Transverse colon (tissue), 4 donors: ENCODE results near the gene SLC30A5. TPM values are rescaled to one million over a fixed set of nuclear protein-coding genes. Genes with fewer than 3 reads are reported as not detected.
"Not testable (repeated sequence)": the region's sequence is repeated elsewhere in the genome, so short reads cannot be mapped to it uniquely, and the experiment has no call there.

ENCODE experiments used
- DNase-seq: peaks from one replicate; pipeline ENCODE4 v3.0.0-alpha.2; 2019
- H3K27ac ChIP-seq, 4 donors: fragments of 200-600 bp; sonication (generic); 2 replicates each; pipeline ENCODE4 v1.5.1; 2016 to 2018; ENCODE audit warnings: inconsistent platforms in 4 of 4
- H3K27me3 ChIP-seq: fragments of 200-600 bp; sonication (generic); 2 replicates; pipeline ENCODE4 v1.5.1; 2017; ENCODE audit warnings: inconsistent platforms
- H3K36me3 ChIP-seq, 4 donors: fragments of 200-600 bp; sonication (generic); 2 replicates each; pipeline ENCODE4 v1.5.1; 2017 to 2019; ENCODE audit warnings: inconsistent platforms in 4 of 4
- H3K4me1 ChIP-seq, 4 donors: fragments of 200-600 bp; sonication (generic); 2 replicates each; pipeline ENCODE4 v1.5.1; 2017 to 2020; ENCODE audit warnings: inconsistent platforms in 4 of 4
- H3K4me3 ChIP-seq, 4 donors: fragments of 200-600 bp; sonication (generic); 1 replicate in 1 of 4; 2 replicates in 3 of 4; pipeline versions ENCODE4 v1.5.1 to v1.6.1; 2017 to 2019; ENCODE audit warnings: inconsistent platforms in 4 of 4
- H3K9me3 ChIP-seq, 2 donors: fragments of 200-600 bp; sonication (generic); 2 replicates each; pipeline ENCODE4 v1.5.1; 2017 to 2019; ENCODE audit warnings: inconsistent platforms in 2 of 2
- EP300 ChIP-seq: sonication (generic); formaldehyde crosslinking; IDR thresholded peaks from one replicate; pipeline ENCODE4 v1.6.1; 2017; ENCODE audit warnings: antibody characterized with exemption, low read depth
- POLR2A ChIP-seq: fragments of 450-650 bp; IDR thresholded peaks from one replicate; pipeline ENCODE4 v1.6.1; 2016; ENCODE audit warnings: antibody characterized with exemption, mild to moderate bottlenecking, moderate library complexity
- POLR2AphosphoS5 ChIP-seq, 3 donors: sonication (generic); formaldehyde crosslinking; IDR thresholded peaks; one replicate each; pipeline ENCODE4 v1.6.1; 2016; ENCODE audit warnings: antibody characterized with exemption in 3 of 3
- WGBS, 2 donors: methylation state at CpG; one replicate each; pipeline ENCODE4 v1.1.5; 2018; ENCODE audit warnings: low coverage in 1 of 2; 5-methylcytosine and 5-hydroxymethylcytosine counted together
- in situ Hi-C, 4 donors: fragments of 200-750 bp; cut with MboI; loops; one replicate each; pipeline versions ENCODE4 v1.15.0 to v1.15.1; 2017; ENCODE audit warnings: low sequenced_read_pairs in 3 of 4, low pct_ligation_motif_present in 1 of 4, low pct_unique_long_range_greater_than_20kb in 1 of 4
- intact Hi-C: fragments of 100-400 bp; cut with DNase I; formaldehyde crosslinking; loops from one replicate; pipeline ENCODE4 v1.15.1; 2023; ENCODE audit warnings: low total_unique reads
- total RNA-seq, 4 donors: library from RNA; depleted of rRNA; stranded (reverse); fragments of >200 nt; gene quantifications; one replicate each; pipeline ENCODE4 v1.1.0, GENCODE V29; 2016
- TF ChIP-seq, protein P1 (sequence below), 5 experiments: fragments of 200-600 bp in 3 of 5; fragments of 450-650 bp in 2 of 5; sonication (generic) in 3 of 5; IDR thresholded peaks; 1 replicate in 2 of 5; 2 replicates in 3 of 5; pipeline ENCODE4 v1.5.1; 2016 to 2017; ENCODE audit warnings: antibody characterized with exemption in 5 of 5, inconsistent platforms in 3 of 5, mild to moderate bottlenecking in 2 of 5, moderate library complexity in 1 of 5

SLC30A5 gene
- total RNA-seq, 4 donors from 2014 or later, result 22.3 to 69.9 (median 41.9) TPM

DNA sequence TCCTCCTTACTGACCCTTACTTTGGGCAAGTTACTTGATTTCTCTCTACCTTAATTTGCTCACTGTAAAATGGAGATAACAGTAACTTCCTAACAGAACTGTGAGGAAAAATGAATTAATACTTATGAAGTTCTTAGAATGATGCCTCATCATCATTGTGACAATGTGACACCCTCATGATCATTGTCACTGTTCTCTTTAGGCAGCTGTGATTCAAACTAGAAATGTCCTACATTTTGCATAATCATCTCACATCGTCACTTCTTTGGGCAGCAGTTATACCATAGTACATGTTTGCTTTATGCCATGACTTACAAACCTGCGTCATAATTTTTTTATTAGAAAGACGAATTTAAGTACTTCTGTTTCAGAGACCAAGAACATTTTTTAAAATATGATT lies 9.7 kb downstream of the SLC30A5 start:
- 89% methylated on average over 3 of the region's 3 CpGs for WGBS, 2 donors
- in situ Hi-C loops, result no loop called here
- DNase-seq, result no peak
- H3K9me3 ChIP-seq, result no peaks in the 10 kb centered on the region
- H3K4me1 ChIP-seq, result no peaks in the 10 kb centered on the region
- peaks cover 0 to 47% (median 19%) of the 10 kb centered on the region in 4 donors for H3K36me3 ChIP-seq
- no peak overlapping the region for H3K4me3 ChIP-seq
- H3K27ac ChIP-seq, result no peak overlapping the region
- no peaks in the 10 kb centered on the region for H3K27me3 ChIP-seq
- intact Hi-C loops, result no loop called here
- TF ChIP-seq, protein P1, sequence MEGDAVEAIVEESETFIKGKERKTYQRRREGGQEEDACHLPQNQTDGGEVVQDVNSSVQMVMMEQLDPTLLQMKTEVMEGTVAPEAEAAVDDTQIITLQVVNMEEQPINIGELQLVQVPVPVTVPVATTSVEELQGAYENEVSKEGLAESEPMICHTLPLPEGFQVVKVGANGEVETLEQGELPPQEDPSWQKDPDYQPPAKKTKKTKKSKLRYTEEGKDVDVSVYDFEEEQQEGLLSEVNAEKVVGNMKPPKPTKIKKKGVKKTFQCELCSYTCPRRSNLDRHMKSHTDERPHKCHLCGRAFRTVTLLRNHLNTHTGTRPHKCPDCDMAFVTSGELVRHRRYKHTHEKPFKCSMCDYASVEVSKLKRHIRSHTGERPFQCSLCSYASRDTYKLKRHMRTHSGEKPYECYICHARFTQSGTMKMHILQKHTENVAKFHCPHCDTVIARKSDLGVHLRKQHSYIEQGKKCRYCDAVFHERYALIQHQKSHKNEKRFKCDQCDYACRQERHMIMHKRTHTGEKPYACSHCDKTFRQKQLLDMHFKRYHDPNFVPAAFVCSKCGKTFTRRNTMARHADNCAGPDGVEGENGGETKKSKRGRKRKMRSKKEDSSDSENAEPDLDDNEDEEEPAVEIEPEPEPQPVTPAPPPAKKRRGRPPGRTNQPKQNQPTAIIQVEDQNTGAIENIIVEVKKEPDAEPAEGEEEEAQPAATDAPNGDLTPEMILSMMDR (IDR thresholded peaks at IDR 0.05), result no peak
- TF ChIP-seq EP300, result no peak
- no peak for TF ChIP-seq POLR2A
- no peak for TF ChIP-seq POLR2AphosphoS5 (IDR thresholded peaks at IDR 0.05)

DNA sequence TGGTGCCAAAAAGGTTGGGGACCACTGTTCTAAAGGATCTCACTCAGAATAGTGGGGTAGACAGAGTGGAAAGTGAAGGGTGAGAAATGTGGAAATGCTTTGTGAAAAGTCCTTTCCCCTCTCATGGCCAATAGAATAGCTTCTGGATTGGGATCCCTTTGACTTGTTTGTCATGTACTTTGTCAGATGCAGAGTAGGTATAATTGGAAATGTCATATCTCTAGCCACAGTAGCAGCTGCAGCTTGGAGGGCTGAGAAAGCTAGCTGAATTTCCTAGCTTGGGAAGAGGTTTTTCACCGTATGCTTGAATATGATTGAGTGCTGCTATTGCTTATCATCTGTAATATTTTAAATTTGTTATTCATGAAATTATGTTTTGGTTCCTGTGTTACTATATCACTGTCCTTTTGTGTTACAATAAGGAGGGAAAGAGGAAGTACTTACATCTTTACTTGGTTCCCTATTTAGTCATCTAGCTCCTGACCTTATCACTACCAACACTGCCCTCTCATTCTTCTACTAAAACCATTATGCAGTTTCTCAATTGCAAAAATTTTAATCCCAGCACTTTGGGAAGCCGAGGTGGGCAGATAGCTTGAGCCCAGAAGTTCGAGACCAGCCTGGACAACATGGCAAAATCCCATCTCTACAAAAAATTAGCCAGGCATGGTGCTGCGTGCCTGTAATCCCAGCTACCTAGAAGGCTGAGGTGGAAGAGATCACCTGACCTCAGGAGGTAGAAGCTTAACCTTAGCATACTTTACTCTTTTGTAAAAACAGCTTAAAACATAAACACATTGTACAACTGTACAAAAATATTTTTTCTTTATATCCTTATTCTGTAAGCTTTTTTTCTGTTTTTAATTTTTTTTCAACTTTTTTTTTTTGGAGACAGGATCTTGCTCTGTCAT lies 12.4 kb downstream of the SLC30A5 start:
- no peak for DNase-seq
- H3K4me1 ChIP-seq, result no peaks in the 10 kb centered on the region
- in situ Hi-C loops, result no loop called here
- intact Hi-C loops, result no loop called here
- H3K36me3 ChIP-seq, result peaks cover 0 to 60% (median 26%) of the 10 kb centered on the region in 4 donors
- TF ChIP-seq, protein P1 (IDR thresholded peaks at IDR 0.05), result no peak
- TF ChIP-seq EP300, result no peak
- TF ChIP-seq POLR2A, result no peak
- no peak for TF ChIP-seq POLR2AphosphoS5 (IDR thresholded peaks at IDR 0.05)
- no peaks in the 10 kb centered on the region for H3K9me3 ChIP-seq
- H3K4me3 ChIP-seq, result no peak overlapping the region
- WGBS, 2 donors, result 77 to 81% methylated on average over 4 of the region's 4 CpGs
- no peaks in the 10 kb centered on the region for H3K27me3 ChIP-seq
- H3K27ac ChIP-seq, result no peak overlapping the region

DNA sequence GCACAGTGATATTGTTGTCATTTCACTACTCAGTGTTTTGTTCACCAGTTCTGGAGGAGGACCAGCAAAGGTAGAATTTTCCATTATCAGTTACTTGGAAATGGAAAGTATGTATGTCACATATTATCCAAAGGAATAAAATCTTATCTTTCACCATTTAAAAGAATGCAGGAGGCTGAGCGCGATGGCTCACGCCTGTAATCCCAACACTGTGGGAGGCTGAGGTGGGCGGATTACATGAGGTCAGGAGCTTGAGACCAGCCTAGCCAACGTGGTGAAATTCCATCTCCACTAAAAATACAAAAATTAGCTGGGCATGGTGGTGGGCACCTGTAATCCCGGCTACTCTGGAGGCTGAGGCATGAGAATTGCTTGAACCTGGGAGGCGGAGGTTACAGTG lies 14.6 kb downstream of the SLC30A5 start:
- H3K4me3 ChIP-seq, H3K9me3 ChIP-seq, H3K27ac ChIP-seq, H3K27me3 ChIP-seq, in situ Hi-C loops, H3K4me1 ChIP-seq, intact Hi-C loops, DNase-seq: not testable (repeated sequence)
- H3K36me3 ChIP-seq, result peaks cover 0 to 77% (median 27%) of the 10 kb centered on the region in 4 donors
- WGBS, 2 donors, result 96 to 100% methylated on average over 5 to 7 of the region's 7 CpGs

DNA sequence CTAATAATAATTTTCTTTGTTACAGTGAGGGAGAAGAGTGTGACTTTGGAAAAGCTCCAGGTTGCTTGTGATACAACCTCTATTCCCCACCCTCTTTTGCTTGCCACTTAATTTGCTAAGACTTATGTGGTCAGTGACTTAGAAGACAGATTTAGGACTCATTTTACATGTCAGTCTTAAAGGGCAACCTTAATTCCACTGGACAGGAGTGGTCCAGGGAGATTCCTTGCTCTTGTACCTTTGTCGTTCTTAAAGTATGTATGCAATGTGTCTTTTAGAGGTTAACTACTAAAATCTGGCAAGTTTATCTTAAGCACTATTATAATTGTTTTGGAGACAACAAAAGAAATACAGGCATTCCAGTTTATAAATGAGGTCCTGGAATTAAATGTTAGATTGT lies 20.0 kb downstream of the SLC30A5 start:
- no peak for TF ChIP-seq POLR2AphosphoS5 (IDR thresholded peaks at IDR 0.05)
- TF ChIP-seq, protein P1 (IDR thresholded peaks at IDR 0.05), result no peak
- TF ChIP-seq POLR2A, result no peak
- no peak for TF ChIP-seq EP300
- in situ Hi-C loops, result no loop called here
- peaks cover 0 to 71% (median 25%) of the 10 kb centered on the region in 4 donors for H3K36me3 ChIP-seq
- intact Hi-C loops, result no loop called here
- 75 to 89% methylated on average over 1 of the region's 1 CpG for WGBS, 2 donors
- H3K4me1 ChIP-seq, result no peaks in the 10 kb centered on the region
- H3K9me3 ChIP-seq, result no peaks in the 10 kb centered on the region
- no peak overlapping the region for H3K4me3 ChIP-seq
- no peak for DNase-seq
- H3K27me3 ChIP-seq, result no peaks in the 10 kb centered on the region
- H3K27ac ChIP-seq, result no peak overlapping the region
